ENCODE results near the gene TBC1D8.

DNA sequence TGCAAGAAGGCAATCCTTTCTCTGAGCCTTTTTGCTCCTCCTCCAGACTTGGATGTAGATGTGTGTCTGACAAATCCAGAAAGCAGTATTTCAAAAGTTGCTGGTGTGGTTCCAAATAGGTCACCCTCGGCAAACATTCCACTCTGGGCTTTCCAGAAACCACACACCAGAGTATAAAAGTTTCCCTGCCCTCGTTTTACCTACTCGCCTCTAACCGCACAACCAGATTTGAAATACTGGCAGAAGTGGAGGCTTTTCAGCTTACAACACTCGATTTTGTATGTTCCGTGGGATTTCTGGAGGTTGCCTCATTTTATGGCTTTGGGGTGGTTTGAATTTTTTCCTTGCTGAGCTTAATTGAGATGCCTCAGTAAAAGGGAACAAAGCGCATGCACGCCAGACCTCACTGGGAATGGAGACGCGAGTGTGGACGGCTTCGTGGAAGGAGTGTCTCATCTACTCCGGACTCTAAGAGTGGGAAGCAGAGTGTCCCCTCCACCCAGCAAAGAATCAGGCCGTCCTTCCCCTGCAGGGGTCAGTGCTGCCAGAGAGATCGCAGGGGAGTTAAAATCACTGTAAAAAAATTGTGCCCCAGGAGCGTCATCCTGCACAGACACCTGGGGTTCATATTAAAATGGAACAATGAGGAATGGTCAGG, 193.1 kb downstream of the TBC1D8 start:
- TF ChIP-seq POLR2A (IDR thresholded peaks at IDR 0.05), result no peak
- TF ChIP-seq, protein P1, sequence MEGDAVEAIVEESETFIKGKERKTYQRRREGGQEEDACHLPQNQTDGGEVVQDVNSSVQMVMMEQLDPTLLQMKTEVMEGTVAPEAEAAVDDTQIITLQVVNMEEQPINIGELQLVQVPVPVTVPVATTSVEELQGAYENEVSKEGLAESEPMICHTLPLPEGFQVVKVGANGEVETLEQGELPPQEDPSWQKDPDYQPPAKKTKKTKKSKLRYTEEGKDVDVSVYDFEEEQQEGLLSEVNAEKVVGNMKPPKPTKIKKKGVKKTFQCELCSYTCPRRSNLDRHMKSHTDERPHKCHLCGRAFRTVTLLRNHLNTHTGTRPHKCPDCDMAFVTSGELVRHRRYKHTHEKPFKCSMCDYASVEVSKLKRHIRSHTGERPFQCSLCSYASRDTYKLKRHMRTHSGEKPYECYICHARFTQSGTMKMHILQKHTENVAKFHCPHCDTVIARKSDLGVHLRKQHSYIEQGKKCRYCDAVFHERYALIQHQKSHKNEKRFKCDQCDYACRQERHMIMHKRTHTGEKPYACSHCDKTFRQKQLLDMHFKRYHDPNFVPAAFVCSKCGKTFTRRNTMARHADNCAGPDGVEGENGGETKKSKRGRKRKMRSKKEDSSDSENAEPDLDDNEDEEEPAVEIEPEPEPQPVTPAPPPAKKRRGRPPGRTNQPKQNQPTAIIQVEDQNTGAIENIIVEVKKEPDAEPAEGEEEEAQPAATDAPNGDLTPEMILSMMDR (IDR thresholded peaks at IDR 0.05), result no peak
